BE2C (cell line): Measurements from ENCODE around the gene NDUFA6.
"Not testable (repeated sequence)": the region's sequence is repeated elsewhere in the genome, so short reads cannot be mapped to it uniquely, and the experiment has no call there.

Experiments used
- DNase-seq: peaks from one replicate; pipeline ENCODE4 v3.0.0-alpha.2; 2020
- H3K27me3 ChIP-seq: fragments of 250-450 bp; sonication (Bioruptor Pico); 2 replicates; pipeline ENCODE4 v1.5.1; 2020; ENCODE audit warnings: mild to moderate bottlenecking
- H3K36me3 ChIP-seq: fragments of 250-450 bp; sonication (Bioruptor Pico); 2 replicates; pipeline ENCODE4 v1.5.1; 2020; ENCODE audit warnings: mild to moderate bottlenecking
- H3K4me1 ChIP-seq: fragments of 250-450 bp; sonication (Bioruptor Pico); 2 replicates; pipeline ENCODE4 v1.5.1; 2020
- H3K4me3 ChIP-seq: 2 replicates; pipeline ENCODE4 v1.5.1; 2011; ENCODE audit warnings: low read depth, low read length
- H3K9me3 ChIP-seq: fragments of 250-450 bp; sonication (Bioruptor Pico); 2 replicates; pipeline ENCODE4 v1.5.1; 2020
- CTCF ChIP-seq: IDR thresholded peaks from 2 replicates; pipeline ENCODE4 v1.5.1; 2012; ENCODE audit warnings: mild to moderate bottlenecking, low read depth, low read length

Gene NDUFA6

DNA sequence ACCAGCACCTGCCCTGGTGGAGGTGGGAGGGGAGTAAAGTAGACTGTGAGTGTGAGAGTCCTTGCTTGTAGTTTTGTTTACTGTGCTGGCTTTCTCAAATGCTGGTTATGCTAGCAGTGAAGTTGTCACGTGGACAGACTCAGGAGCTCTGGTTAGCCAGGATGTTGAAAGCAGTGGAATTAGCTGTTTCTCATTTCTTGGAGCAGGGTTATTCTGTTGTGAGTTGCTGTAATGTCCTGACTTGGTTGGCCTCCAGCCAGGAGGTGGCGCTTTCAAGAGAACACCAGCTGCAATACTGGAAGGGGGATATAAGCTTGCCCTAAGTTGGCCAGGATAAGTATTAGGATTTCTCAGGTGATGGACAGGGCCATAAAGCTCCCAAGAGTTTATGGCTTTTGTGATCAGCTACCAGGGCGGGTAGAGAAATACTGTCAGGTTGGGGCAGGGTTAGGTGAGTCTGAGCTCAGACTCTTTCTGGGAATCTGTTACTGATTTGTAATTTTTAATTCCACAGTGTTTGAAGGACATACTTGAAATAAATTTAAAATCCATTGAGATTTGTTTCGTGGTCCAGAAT, 26.4 kb upstream of the NDUFA6 start:
- TF ChIP-seq CTCF = peak; percentile 44; the same call in 1 of the 2 replicates
- no peaks in the 10 kb centered on the region for H3K27me3 ChIP-seq
- no peaks in the 10 kb centered on the region for H3K4me1 ChIP-seq
- no peaks in the 10 kb centered on the region for H3K9me3 ChIP-seq
- DNase-seq = peak; percentile 54
- no peak overlapping the region for H3K4me3 ChIP-seq
- H3K36me3 ChIP-seq = no peaks in the 10 kb centered on the region

DNA sequence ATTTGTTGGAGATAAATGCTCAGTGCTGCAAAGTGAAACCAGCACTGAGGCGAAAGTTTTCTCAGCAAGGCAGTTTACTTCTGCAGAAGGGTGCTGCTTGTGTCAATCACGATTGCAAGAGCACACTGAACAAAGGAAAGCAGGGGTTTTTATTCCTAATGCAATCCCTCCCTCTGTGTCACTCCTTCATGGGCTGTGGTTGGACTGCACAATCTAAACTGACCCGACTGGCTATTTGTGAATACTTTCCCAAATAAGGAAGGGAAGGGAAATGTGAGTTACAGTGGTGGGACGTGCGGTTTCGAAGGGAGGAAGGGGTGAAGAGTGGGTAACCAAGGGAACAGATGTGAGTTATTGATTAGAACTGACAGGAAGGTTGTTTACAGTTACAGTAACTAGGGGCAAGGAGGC, 24.9 kb upstream of the NDUFA6 start:
- not testable (repeated sequence) for H3K4me3 ChIP-seq, H3K27me3 ChIP-seq, H3K36me3 ChIP-seq, H3K9me3 ChIP-seq, DNase-seq, H3K4me1 ChIP-seq

DNA sequence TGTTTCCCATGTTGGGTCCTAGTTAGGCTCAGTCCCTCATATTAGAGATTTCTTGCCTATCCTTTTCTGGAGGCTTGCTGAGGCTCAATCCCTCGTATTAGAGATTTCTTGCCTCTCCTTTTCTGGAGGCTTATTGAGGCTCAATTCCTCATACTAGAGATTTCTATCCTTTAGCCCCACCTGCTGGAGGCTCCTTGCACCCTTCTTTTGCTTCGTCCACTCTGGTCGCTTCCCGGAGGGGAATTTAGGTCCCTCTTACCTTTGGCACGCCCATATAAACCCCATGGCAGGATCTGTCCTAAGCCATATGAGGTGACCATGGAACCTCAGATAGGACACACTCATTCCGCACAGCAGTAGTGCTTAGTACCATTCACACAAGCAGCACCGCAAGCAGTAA, 24.1 kb upstream of the NDUFA6 start:
- Histone ChIP-seq H3K9me3 (no peaks in the 10 kb centered on the region), H3K4me3 (no peak overlapping the region), H3K4me1 (no peaks in the 10 kb centered on the region), H3K27me3 (no peaks in the 10 kb centered on the region), H3K36me3 (no peaks in the 10 kb centered on the region)
- DNase-seq = peak; percentile 68
- peak; percentile 73 for TF ChIP-seq CTCF

DNA sequence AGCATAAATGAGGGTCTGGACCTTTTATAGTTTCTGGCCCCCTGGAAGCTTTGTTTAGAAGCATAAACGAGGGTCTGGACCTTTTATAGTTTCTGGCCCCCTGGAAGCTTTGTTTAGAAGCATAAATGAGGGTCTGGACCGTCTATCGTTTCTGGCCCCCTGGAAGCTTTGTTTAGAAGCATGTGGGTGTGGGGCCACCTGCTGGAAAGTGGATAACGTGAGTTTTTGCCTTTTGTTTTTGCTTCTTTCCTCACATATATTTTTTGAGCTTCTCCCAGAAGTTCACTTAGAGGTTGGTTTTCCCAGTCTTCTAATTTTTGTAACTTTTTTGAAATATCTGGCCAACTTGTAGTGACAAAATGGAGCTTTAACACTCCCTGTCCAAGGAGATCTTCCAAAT, 22.2 kb upstream of the NDUFA6 start:
- peak; percentile 59 for DNase-seq
- peak; percentile 59 for TF ChIP-seq CTCF

GRCh38 chr22:42111798-42112197, 21.2 kb upstream of the NDUFA6 start:
- no peaks in the 10 kb centered on the region for H3K36me3 ChIP-seq
- no peaks in the 10 kb centered on the region for H3K27me3 ChIP-seq
- no peak for TF ChIP-seq CTCF
- no peaks in the 10 kb centered on the region for H3K9me3 ChIP-seq
- H3K4me3 ChIP-seq = no peak overlapping the region
- DNase-seq = no peak
- no peaks in the 10 kb centered on the region for H3K4me1 ChIP-seq

More for the DNA sequence above, 22.2 kb upstream of the NDUFA6 start:
- not testable (repeated sequence) for H3K9me3 ChIP-seq, H3K27me3 ChIP-seq, H3K4me3 ChIP-seq, H3K4me1 ChIP-seq, H3K36me3 ChIP-seq

- no peak for TF ChIP-seq CTCF
- no peaks in the 10 kb centered on the region for H3K4me1 ChIP-seq
- no peak overlapping the region for H3K4me3 ChIP-seq
- DNase-seq = no peak
- H3K9me3 ChIP-seq = no peaks in the 10 kb centered on the region; the same call in 1 of the 2 replicates
- no peaks in the 10 kb centered on the region for H3K36me3 ChIP-seq
- no peaks in the 10 kb centered on the region for H3K27me3 ChIP-seq
Measured at GRCh38 chr22:42108848-42109247, 18.3 kb upstream of the NDUFA6 start.

- H3K36me3 ChIP-seq, DNase-seq, H3K27me3 ChIP-seq, H3K9me3 ChIP-seq, H3K4me3 ChIP-seq, H3K4me1 ChIP-seq: not testable (repeated sequence)
Measured at GRCh38 chr22:42104332-42104860, 13.8 kb upstream of the NDUFA6 start.
